Karpas-422 (cell line): Measurements from ENCODE around the gene MAP2K4. TPM values are rescaled to one million over a fixed set of nuclear protein-coding genes. Genes with fewer than 3 reads are reported as not detected.

Source experiments
- DNase-seq: peaks from one replicate; pipeline ENCODE4 v3.0.0-alpha.2; 2015
- H2AFZ ChIP-seq: fragments of 200-600 bp; sonication (generic); 2 replicates; pipeline ENCODE4 v1.6.1; 2014; ENCODE audit warnings: antibody characterized with exemption, low read length, mixed read lengths
- H3K27ac ChIP-seq: fragments of 200-600 bp; sonication (generic); 2 replicates; pipeline ENCODE4 v1.5.1; 2014; ENCODE audit warnings: mild to moderate bottlenecking, low read length, moderate library complexity
- H3K27me3 ChIP-seq: fragments of 200-600 bp; sonication (generic); 2 replicates; pipeline ENCODE4 v1.6.1; 2014; ENCODE audit warnings: low read length, mixed read lengths
- H3K36me3 ChIP-seq: fragments of 200-600 bp; sonication (generic); 2 replicates; pipeline ENCODE4 v1.6.1; 2014; ENCODE audit warnings: low read length, mixed read lengths; ENCODE audit not compliant: insufficient read depth
- H3K4me1 ChIP-seq: fragments of 200-600 bp; sonication (generic); 2 replicates; pipeline ENCODE4 v1.6.1; 2014; ENCODE audit warnings: mild to moderate bottlenecking, low read length, mixed read lengths
- H3K4me2 ChIP-seq: fragments of 200-600 bp; sonication (generic); 2 replicates; pipeline ENCODE4 v1.6.1; 2014; ENCODE audit warnings: low read length, low read depth, mild to moderate bottlenecking; ENCODE audit not compliant: poor library complexity, severe bottlenecking
- H3K4me3 ChIP-seq: fragments of 200-600 bp; sonication (generic); 2 replicates; pipeline ENCODE4 v1.5.1; 2014; ENCODE audit warnings: mild to moderate bottlenecking, antibody characterized with exemption, low read length, mixed read lengths
- H3K79me2 ChIP-seq: fragments of 200-600 bp; sonication (generic); 2 replicates; pipeline ENCODE4 v1.6.1; 2014; ENCODE audit warnings: mild to moderate bottlenecking, low read length, mixed read lengths
- H3K9ac ChIP-seq: fragments of 200-600 bp; sonication (generic); 2 replicates; pipeline ENCODE4 v1.6.0; 2014; ENCODE audit warnings: low read length
- H3K9me2 ChIP-seq: fragments of 200-600 bp; sonication (generic), shearing (Covaris generic); replicated peaks from 2 replicates; pipeline ENCODE4 v1.6.0; 2014; ENCODE audit warnings: mild to moderate bottlenecking, low read length, moderate library complexity; ENCODE audit not compliant: insufficient read depth
- H3K9me3 ChIP-seq: fragments of 300-700, 200-600 bp; sonication (generic); 2 replicates; pipeline ENCODE4 v1.6.1; 2014; ENCODE audit warnings: low read length, mixed read lengths
- H4K20me1 ChIP-seq: fragments of 200-600 bp; sonication (generic); 2 replicates; pipeline ENCODE4 v1.6.1; 2014; ENCODE audit warnings: mild to moderate bottlenecking, antibody characterized with exemption, low read length, low read depth; ENCODE audit not compliant: insufficient read depth
- total RNA-seq: library from RNA; depleted of rRNA; stranded (reverse); fragments of >200 nt; shearing (Covaris generic); gene quantifications from 2 replicates; pipeline ENCODE4 v1.2.3, GENCODE V29; 2014; ENCODE audit warnings: low replicate concordance

The MAP2K4 gene
- total RNA-seq, 1 experiment from 2014 or later = 29.7 TPM

DNA sequence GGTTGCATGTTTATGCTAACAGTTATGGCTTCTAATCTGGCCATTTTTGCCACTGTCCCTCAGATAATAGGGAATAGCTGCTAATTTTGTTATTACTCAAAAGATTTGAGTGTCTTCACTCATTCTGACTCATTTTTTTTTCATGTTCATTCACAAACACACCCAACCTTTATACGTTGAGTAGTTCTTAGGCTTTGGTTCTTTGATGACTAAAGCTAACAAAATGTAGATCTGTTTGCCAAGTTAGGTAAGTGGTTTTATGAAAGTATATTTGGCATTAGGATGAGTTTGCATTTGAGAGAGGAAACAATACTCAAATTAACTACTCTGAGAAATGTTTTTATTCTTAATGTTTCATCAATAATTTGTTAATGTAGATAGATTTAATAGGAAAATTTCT, 3.6 kb downstream of the MAP2K4 start:
- H3K4me1 ChIP-seq = peaks cover 16% of the 10 kb centered on the region
- H2AFZ ChIP-seq = no peak overlapping the region
- peaks cover 74% of the 10 kb centered on the region for H3K79me2 ChIP-seq
- H4K20me1 ChIP-seq = peaks cover 67% of the 10 kb centered on the region
- H3K4me2 ChIP-seq = no peak overlapping the region
- H3K9ac ChIP-seq = no peak overlapping the region
- H3K9me3 ChIP-seq = no peaks in the 10 kb centered on the region
- no peak overlapping the region for H3K27ac ChIP-seq
- no peaks in the 10 kb centered on the region for H3K36me3 ChIP-seq
- H3K9me2 ChIP-seq = no peaks in the 10 kb centered on the region
- H3K27me3 ChIP-seq = no peaks in the 10 kb centered on the region
- DNase-seq = no peak
- H3K4me3 ChIP-seq = no peak overlapping the region

DNA sequence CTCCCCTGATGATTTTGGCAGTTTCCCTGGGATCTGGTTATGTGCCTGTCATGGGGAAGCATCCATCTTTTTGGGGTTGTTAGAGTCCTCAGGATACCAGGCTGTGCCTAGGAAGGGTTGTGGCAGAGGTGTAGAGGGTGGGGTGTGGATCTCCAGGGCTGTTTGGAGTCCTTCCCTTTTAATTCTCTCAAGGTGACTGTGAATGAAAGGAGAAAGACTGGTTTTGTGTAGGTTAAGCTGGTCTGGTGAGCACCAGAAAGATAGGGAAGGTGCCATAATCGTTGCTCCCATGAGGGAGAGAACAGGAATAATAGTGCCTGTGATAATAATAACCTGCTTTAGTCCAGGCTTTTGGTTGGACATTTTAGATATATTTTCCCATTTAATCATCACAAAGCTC, 7.0 kb downstream of the MAP2K4 start:
- Histone ChIP-seq H3K27ac (no peak overlapping the region), H4K20me1 (peaks cover 76% of the 10 kb centered on the region), H3K9ac (no peak overlapping the region), H3K9me2 (no peaks in the 10 kb centered on the region), H3K36me3 (no peaks in the 10 kb centered on the region), H3K4me2 (no peak overlapping the region), H2AFZ (no peak overlapping the region), H3K9me3 (no peaks in the 10 kb centered on the region), H3K27me3 (no peaks in the 10 kb centered on the region), H3K4me1 (peaks cover 10% of the 10 kb centered on the region; the same call in 1 of the 2 replicates), H3K79me2 (peaks cover 86% of the 10 kb centered on the region), H3K4me3 (no peak overlapping the region)
- DNase-seq = no peak

DNA sequence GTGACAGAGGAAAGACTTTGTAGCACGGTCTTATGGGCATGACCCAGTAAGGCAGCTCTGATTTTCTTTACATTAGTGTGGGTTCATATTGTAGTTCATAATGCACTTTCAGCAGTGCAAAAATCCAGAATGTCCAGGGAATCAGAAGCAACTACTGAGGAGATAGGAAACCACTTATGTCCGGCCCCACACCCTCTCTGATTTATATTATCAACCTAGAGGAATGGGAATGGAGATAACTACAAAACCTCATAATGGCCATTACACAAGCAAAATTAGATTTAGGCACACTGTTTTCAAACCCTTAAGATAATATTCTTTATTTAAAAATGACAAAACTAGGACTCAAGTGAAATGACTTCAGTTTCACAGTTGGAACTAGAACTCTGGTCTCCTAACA, 7.9 kb downstream of the MAP2K4 start:
- Histone ChIP-seq H4K20me1 (peaks cover 68% of the 10 kb centered on the region), H3K79me2 (peaks cover 83% of the 10 kb centered on the region), H2AFZ (no peak overlapping the region), H3K27ac (no peak overlapping the region), H3K4me3 (no peak overlapping the region), H3K9me2 (no peaks in the 10 kb centered on the region), H3K27me3 (no peaks in the 10 kb centered on the region), H3K9ac (no peak overlapping the region), H3K36me3 (no peaks in the 10 kb centered on the region), H3K9me3 (no peaks in the 10 kb centered on the region), H3K4me2 (no peak overlapping the region), H3K4me1 (peaks cover 10% of the 10 kb centered on the region; the same call in 1 of the 2 replicates)
- no peak for DNase-seq

DNA sequence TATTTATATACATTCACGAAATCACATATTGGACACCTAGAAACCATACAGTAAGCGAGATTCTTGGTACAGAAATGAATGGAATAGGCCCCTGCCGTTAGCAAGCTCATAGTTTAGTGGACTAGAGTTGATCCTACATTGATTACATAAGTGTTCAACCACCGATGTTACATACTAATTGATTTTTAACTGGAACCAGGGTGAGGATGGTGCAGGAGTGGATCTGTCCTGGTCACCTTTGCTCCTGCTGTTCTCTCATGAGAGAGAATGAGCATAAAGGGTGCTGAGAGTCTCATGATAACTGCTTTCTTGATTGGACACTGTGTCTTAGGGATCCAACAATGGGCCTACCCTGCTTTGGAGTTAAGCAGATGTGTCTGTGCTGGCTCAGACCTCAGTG, 13.9 kb downstream of the MAP2K4 start:
- Histone ChIP-seq H3K9ac (no peak overlapping the region), H3K36me3 (no peaks in the 10 kb centered on the region), H3K9me2 (no peaks in the 10 kb centered on the region), H3K79me2 (peaks cover 76% of the 10 kb centered on the region), H3K27me3 (no peaks in the 10 kb centered on the region), H4K20me1 (peaks cover 67% of the 10 kb centered on the region), H3K4me1 (peaks cover 10% of the 10 kb centered on the region), H3K27ac (no peak overlapping the region), H2AFZ (no peak overlapping the region), H3K4me2 (no peak overlapping the region), H3K9me3 (no peaks in the 10 kb centered on the region), H3K4me3 (no peak overlapping the region)
- no peak for DNase-seq

DNA sequence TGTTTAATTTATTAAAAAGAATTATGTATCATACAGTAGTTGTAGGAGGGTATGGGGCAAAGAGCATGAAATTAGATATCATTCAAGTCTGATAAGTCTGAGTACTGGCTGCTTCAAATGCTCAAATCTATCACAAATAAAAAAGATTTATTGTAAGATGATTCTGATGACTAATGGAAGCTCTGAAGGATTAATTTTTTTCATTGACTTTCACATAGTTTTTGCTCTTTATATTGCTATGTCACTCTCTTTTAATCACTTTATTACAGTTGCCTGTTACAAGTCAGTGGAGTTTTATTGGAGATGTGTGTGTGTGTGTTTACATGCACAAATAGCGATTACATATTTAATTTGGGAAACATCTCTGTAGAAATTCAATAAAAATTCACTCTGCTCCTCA, 15.0 kb downstream of the MAP2K4 start:
- no peak overlapping the region for H3K4me3 ChIP-seq
- no peaks in the 10 kb centered on the region for H3K9me2 ChIP-seq
- no peaks in the 10 kb centered on the region for H3K27me3 ChIP-seq
- H3K79me2 ChIP-seq = peaks cover 78% of the 10 kb centered on the region
- no peak overlapping the region for H2AFZ ChIP-seq
- no peaks in the 10 kb centered on the region for H3K9me3 ChIP-seq
- peaks cover 10% of the 10 kb centered on the region for H3K4me1 ChIP-seq
- no peaks in the 10 kb centered on the region for H3K36me3 ChIP-seq
- H3K9ac ChIP-seq = no peak overlapping the region
- H4K20me1 ChIP-seq = peaks cover 63% of the 10 kb centered on the region
- H3K4me2 ChIP-seq = no peak overlapping the region
- DNase-seq = no peak
- no peak overlapping the region for H3K27ac ChIP-seq

DNA sequence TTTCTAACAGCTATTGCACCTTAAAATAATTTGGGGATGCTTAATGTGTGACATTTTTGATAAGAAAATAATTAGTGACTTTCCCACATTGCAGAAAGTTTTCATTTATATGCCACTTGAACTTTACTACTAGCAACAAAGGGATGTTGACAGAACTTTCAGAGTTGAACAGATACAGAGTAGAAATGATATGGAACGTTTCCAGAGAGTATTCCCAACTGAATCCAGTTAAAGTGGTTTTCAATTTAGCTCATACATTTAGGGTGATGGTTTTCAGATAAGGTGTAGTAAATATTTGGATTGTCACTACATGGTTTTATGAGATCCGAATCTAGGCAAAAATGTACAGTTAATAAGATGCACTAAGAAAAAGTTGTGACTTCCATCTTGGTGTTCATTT, 17.3 kb downstream of the MAP2K4 start:
- H3K4me3 ChIP-seq = no peak overlapping the region
- no peak overlapping the region for H3K4me2 ChIP-seq
- no peaks in the 10 kb centered on the region for H3K36me3 ChIP-seq
- no peak overlapping the region for H3K27ac ChIP-seq
- H4K20me1 ChIP-seq = peaks cover 52% of the 10 kb centered on the region
- peaks cover 71% of the 10 kb centered on the region for H3K79me2 ChIP-seq
- no peak overlapping the region for H3K9ac ChIP-seq
- no peaks in the 10 kb centered on the region for H3K27me3 ChIP-seq
- no peaks in the 10 kb centered on the region for H3K9me3 ChIP-seq
- no peak for DNase-seq
- no peaks in the 10 kb centered on the region for H3K9me2 ChIP-seq
- H2AFZ ChIP-seq = no peak overlapping the region
- H3K4me1 ChIP-seq = no peaks in the 10 kb centered on the region; the same call in 1 of the 2 replicates

DNA sequence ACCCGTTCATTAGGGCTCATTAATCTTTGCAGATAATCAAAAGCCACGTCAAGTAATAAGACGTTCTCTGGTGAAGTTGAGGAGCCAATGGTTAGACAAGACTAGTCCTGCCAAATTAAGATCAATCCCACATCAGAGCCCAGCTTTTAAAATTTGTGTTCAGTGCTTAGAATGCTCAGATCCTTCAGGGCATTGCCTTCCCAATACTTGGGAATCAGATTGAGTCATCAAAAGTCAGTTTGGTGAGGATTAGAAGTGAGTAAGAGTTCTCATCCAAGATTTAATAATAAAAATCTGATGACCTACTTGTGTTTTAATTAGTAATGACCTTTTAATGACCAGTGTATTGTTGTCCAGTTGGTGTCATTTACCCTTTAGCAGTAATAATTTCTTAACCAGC, 19.8 kb downstream of the MAP2K4 start:
- DNase-seq = no peak
- no peaks in the 10 kb centered on the region for H3K9me3 ChIP-seq
- H3K4me1 ChIP-seq = no peaks in the 10 kb centered on the region
- H3K4me3 ChIP-seq = no peak overlapping the region
- no peak overlapping the region for H3K9ac ChIP-seq
- no peaks in the 10 kb centered on the region for H3K9me2 ChIP-seq
- H4K20me1 ChIP-seq = peaks cover 52% of the 10 kb centered on the region
- no peak overlapping the region for H3K27ac ChIP-seq
- H3K36me3 ChIP-seq = no peaks in the 10 kb centered on the region
- no peak overlapping the region for H3K4me2 ChIP-seq
- H3K27me3 ChIP-seq = no peaks in the 10 kb centered on the region
- peaks cover 64% of the 10 kb centered on the region for H3K79me2 ChIP-seq
- no peak overlapping the region for H2AFZ ChIP-seq

DNA sequence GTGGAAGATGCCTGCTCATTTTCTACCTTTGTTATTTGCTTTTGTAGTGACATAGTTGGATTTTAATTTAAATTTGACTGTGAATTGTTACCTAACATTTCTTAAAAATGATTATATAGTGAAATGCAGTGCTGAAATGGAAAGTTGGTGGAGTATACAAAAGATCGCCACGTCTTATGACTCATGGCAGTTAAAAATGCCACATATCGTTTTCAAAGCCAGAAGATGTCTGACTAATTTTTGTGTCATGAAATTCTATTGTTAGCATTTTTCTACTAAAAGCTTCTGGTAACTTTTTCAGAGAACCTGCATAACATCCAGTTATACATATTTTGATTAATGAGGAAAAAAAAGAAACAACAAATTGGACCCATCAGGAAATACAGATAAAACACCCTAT, 20.6 kb downstream of the MAP2K4 start:
- no peaks in the 10 kb centered on the region for H3K4me1 ChIP-seq
- no peaks in the 10 kb centered on the region for H3K9me3 ChIP-seq
- no peak for DNase-seq
- no peaks in the 10 kb centered on the region for H3K36me3 ChIP-seq
- no peak overlapping the region for H3K4me3 ChIP-seq
- H3K27ac ChIP-seq = no peak overlapping the region
- H3K4me2 ChIP-seq = no peak overlapping the region
- H3K27me3 ChIP-seq = no peaks in the 10 kb centered on the region
- no peaks in the 10 kb centered on the region for H3K9me2 ChIP-seq
- no peak overlapping the region for H3K9ac ChIP-seq
- H4K20me1 ChIP-seq = peaks cover 58% of the 10 kb centered on the region
- peaks cover 70% of the 10 kb centered on the region for H3K79me2 ChIP-seq
- H2AFZ ChIP-seq = no peak overlapping the region

DNA sequence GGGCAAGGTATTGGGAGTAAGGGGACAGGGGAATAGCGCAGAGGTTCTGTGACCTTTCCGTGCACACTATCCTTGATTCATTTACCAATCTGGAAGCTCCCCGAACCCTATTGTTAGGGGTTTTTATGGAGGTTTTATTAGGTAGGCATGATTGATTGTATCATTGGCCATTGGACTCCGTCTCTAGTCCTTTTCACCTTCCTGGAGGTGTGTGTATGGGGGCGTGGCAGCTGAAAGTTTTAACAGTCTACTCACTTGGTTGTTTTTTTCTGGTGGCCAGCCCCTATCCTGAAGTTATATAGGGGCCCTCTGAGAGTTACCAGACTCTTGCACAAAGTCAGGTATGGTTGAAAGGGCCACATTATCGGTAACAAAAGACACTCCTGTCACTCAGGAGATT, 23.0 kb downstream of the MAP2K4 start:
- H4K20me1 ChIP-seq = peaks cover 58% of the 10 kb centered on the region

More for the DNA sequence above, 23.0 kb downstream of the MAP2K4 start:
- H3K36me3 ChIP-seq = no peaks in the 10 kb centered on the region
- no peak overlapping the region for H2AFZ ChIP-seq
- H3K4me1 ChIP-seq = no peaks in the 10 kb centered on the region
- no peaks in the 10 kb centered on the region for H3K9me2 ChIP-seq
- no peak overlapping the region for H3K4me2 ChIP-seq
- no peak overlapping the region for H3K9ac ChIP-seq
- H3K27me3 ChIP-seq = no peaks in the 10 kb centered on the region
- H3K4me3 ChIP-seq = no peak overlapping the region
- peaks cover 69% of the 10 kb centered on the region for H3K79me2 ChIP-seq
- no peaks in the 10 kb centered on the region for H3K9me3 ChIP-seq
- DNase-seq = no peak
- H3K27ac ChIP-seq = no peak overlapping the region
